Left renal cortex interstitium (tissue), 4 donors: ENCODE measurements around the gene KRT85. TPM values are rescaled to one million over a fixed set of nuclear protein-coding genes. Genes with fewer than 3 reads are reported as not detected.
"Not testable (repeated sequence)": the region's sequence is repeated elsewhere in the genome, so short reads cannot be mapped to it uniquely, and the experiment has no call there.

Source experiments
- DNase-seq, 4 donors: peaks; one replicate each; pipeline ENCODE4 v3.0.0-alpha.2; 2013; ENCODE audit warnings: low read depth in 4 of 4, low spot score in 2 of 4, missing footprints in 1 of 4
- polyA plus RNA-seq, 4 donors: library from polyadenylated mRNA; unstranded; fragments of 120-200 nt; gene quantifications; one replicate each; pipeline ENCODE4 v1.2.1, GENCODE V29; 2013; ENCODE audit not compliant: insufficient read length in 4 of 4

KRT85 gene
- polyA plus RNA-seq, 4 donors = not detected

GRCh38 chr12:52331833-52332232, 35.4 kb downstream of the KRT85 start:
- no peak for DNase-seq

GRCh38 chr12:52331039-52331438, 36.2 kb downstream of the KRT85 start:
- no peak for DNase-seq

- DNase-seq = no peak
Measured at GRCh38 chr12:52327830-52328500, 39.3 kb downstream of the KRT85 start.

GRCh38 chr12:52327052-52327829, 40.0 kb downstream of the KRT85 start:
- DNase-seq = peak in 3 of 4 donors; percentile 19 to 56 (median 41)

GRCh38 chr12:52324153-52324444, 43.2 kb downstream of the KRT85 start:
- DNase-seq = no peak

GRCh38 chr12:52323416-52324152, 43.7 kb downstream of the KRT85 start:
- DNase-seq = no peak

- DNase-seq = no peak
Measured at GRCh38 chr12:52323001-52323400, 44.3 kb downstream of the KRT85 start.

- DNase-seq = no peak
Measured at GRCh38 chr12:52322069-52322468, 45.2 kb downstream of the KRT85 start.

- no peak for DNase-seq
Measured at GRCh38 chr12:52321418-52321817, 45.9 kb downstream of the KRT85 start.

- no peak for DNase-seq
Measured at GRCh38 chr12:52320784-52321400, 46.4 kb downstream of the KRT85 start, which contains the start of gene KRT83. Gene KRT83 (minus strand): TSS chr12:52321398. CDS start chr12:52321335, 63 bp downstream.

- DNase-seq = no peak
Measured at GRCh38 chr12:52319097-52319496, 48.2 kb downstream of the KRT85 start.

GRCh38 chr12:52318241-52318990, 48.9 kb downstream of the KRT85 start:
- no peak for DNase-seq

- DNase-seq = no peak
Measured at GRCh38 chr12:52317468-52318052, 49.7 kb downstream of the KRT85 start.

GRCh38 chr12:52316701-52317100, 50.6 kb downstream of the KRT85 start:
- no peak for DNase-seq

- DNase-seq = no peak
Measured at GRCh38 chr12:52316290-52316689, 51.0 kb downstream of the KRT85 start.

- DNase-seq = not testable (repeated sequence)
Measured at GRCh38 chr12:52315721-52316120, 51.6 kb downstream of the KRT85 start.

- no peak for DNase-seq
Measured at GRCh38 chr12:52314511-52314910, 52.8 kb downstream of the KRT85 start.

- no peak for DNase-seq
Measured at GRCh38 chr12:52313926-52314325, 53.4 kb downstream of the KRT85 start.

GRCh38 chr12:52313461-52313860, 53.8 kb downstream of the KRT85 start:
- DNase-seq = no peak

GRCh38 chr12:52312086-52312485, 55.2 kb downstream of the KRT85 start:
- no peak for DNase-seq
